Natural killer cell treated with Interleukin-12 subunit alpha and Interleukin-12 subunit beta and Interleukin-15 and Interleukin-18, amount 100 ng/mL, for 72 hours (primary cell): ENCODE data around the gene TDRD7. TPM values are rescaled to one million over a fixed set of nuclear protein-coding genes. Genes with fewer than 3 reads are reported as not detected.

ENCODE experiments used
- ATAC-seq, 2 donors: fragments of 150-1000 bp; cut with Tn5 transposase in 1 of 2; sonication (Bioruptor Pico), chemical (Tn5 transposase) in 1 of 2; 2 replicates each; pipeline ENCODE4 v1.10.0; 2021
- DNase-seq: peaks from one replicate; pipeline ENCODE4 v3.0.0; 2022; ENCODE audit warnings: low spot score
- H3K27ac Mint-ChIP-seq, 2 donors: 1 replicate in 1 of 2; 2 replicates in 1 of 2; pipeline ENCODE4 v1.8.0; 2022; ENCODE audit warnings: mixed read lengths in 2 of 2, mild to moderate bottlenecking in 1 of 2, moderate library complexity in 1 of 2
- H3K27me3 Mint-ChIP-seq, 2 donors: 1 replicate in 1 of 2; 2 replicates in 1 of 2; pipeline ENCODE4 v1.8.0; 2022; ENCODE audit warnings: mixed read lengths in 2 of 2
- H3K36me3 Mint-ChIP-seq: one replicate; pipeline ENCODE4 v1.8.0; 2022; ENCODE audit warnings: mixed read lengths
- H3K4me1 Mint-ChIP-seq, 2 donors: 1 replicate in 1 of 2; 2 replicates in 1 of 2; pipeline ENCODE4 v1.8.0; 2022; ENCODE audit warnings: low read depth in 2 of 2, mixed read lengths in 2 of 2, mild to moderate bottlenecking in 1 of 2
- H3K4me3 Mint-ChIP-seq: one replicate; pipeline ENCODE4 v1.8.0; 2022; ENCODE audit warnings: mixed read lengths
- H3K9me3 Mint-ChIP-seq: 2 replicates; pipeline ENCODE4 v1.8.0; 2022; ENCODE audit warnings: mixed read lengths
- total RNA-seq, 2 donors: library from RNA; stranded (reverse); gene quantifications; one replicate each; pipeline ENCODE4 v1.2.3, GENCODE V29; 2022

Gene TDRD7
- total RNA-seq = 10 to 100 TPM in 1 of 2 donors, 1 to 10 TPM in 1; 4.5 to 10.3 TPM

- no peaks in the 10 kb centered on the region for H3K36me3 Mint-ChIP-seq
- H3K4me3 Mint-ChIP-seq = peak within 1 kb of the TSS; percentile 92
- peak within 1 kb of the TSS; percentile 43 to 61 for H3K27ac Mint-ChIP-seq
- peaks cover 16 to 23% of the 10 kb centered on the region in 2 donors for H3K27me3 Mint-ChIP-seq
- DNase-seq (peak; percentile 92), ATAC-seq (peak; percentile 95 to 96)
- no peaks in the 10 kb centered on the region for H3K9me3 Mint-ChIP-seq
- H3K4me1 Mint-ChIP-seq = peaks cover 25 to 36% of the 10 kb centered on the region in 2 donors
Observed at GRCh38 chr9:97411789-97412625, at the start of gene TDRD7. Gene TDRD7, plus strand, starts transcription at chr9:97412096. Its CDS starts 16,370 bp downstream, at chr9:97428466.

GRCh38 chr9:97362777-97363545, 48.9 kb upstream of the TDRD7 start:
- no peak overlapping the region for H3K27ac Mint-ChIP-seq
- H3K4me3 Mint-ChIP-seq = no peak overlapping the region
- no peaks in the 10 kb centered on the region for H3K4me1 Mint-ChIP-seq
- no peaks in the 10 kb centered on the region for H3K27me3 Mint-ChIP-seq
- ATAC-seq = no peak
- no peaks in the 10 kb centered on the region for H3K9me3 Mint-ChIP-seq
- H3K36me3 Mint-ChIP-seq = no peaks in the 10 kb centered on the region
- DNase-seq = no peak

DNA sequence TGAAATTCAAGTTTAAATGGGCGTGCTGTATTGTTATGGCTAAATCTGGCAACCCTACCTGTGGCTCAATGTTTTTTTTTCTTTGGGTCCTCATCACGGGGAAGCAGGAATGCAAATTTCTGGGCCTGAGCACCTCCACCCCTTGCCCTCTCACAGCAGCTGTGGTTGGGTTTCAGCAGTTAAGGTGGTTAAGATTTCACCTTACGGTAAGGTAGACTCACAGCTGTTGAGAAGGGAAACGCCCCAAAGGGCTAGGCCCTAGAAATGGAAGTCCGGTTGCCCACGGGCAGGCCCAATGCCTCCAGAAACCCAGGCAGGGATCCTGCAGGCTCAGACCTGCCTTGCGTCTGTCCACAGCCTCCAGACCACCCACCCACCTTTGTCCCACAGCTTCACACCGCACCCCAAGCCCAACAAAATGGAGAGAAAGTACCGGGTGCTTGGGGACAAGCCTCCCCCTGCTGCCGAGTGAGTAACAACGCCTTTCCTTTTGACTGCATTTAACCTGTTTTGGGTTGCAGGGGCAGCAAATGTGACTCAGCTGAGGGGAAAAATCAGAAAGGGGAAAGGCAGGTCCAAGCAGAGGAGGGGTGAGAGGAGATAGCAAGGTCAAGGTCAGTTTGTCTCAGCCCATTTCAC, 48.1 kb upstream of the TDRD7 start:
- ATAC-seq (no peak), DNase-seq (no peak)
- Mint-ChIP-seq H3K4me3 (no peak overlapping the region), H3K36me3 (peaks cover 5% of the 10 kb centered on the region), H3K27ac (no peak overlapping the region), H3K4me1 (no peaks in the 10 kb centered on the region), H3K9me3 (no peaks in the 10 kb centered on the region), H3K27me3 (no peaks in the 10 kb centered on the region)

DNA sequence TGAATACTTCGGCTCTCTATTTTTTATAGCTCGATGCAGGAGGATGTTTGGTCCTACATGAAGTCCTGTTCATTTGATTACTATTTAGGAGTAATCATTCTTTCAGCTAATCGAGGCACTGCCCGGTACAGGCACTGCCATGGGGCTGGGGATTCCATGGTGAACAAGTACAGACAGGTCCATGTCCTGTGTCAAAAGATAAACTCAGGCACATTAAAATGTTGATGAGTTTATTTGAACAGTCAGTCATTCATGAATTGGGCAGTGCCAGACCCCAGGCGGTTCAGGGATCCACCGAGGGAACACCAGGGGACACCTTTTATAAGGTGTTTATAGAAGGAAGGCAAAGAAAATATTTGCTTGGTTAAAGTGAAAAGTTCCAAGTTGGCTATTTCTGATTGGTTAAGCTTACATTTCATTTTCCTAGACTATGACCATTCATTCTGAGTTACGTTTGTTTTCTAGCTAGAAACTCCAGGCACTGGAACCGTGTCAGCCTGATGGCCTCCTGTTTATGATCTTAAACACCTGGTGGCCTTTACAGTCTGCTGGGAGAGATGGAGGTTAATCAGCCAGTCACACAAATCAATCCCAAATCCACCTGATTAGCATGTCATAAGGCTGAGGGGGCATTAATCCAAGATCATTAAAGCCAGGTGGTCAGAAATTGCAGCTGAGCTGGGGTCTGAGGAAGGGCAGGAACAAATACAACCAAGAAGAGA, 47.0 kb upstream of the TDRD7 start:
- Mint-ChIP-seq H3K27me3 (no peaks in the 10 kb centered on the region), H3K36me3 (peaks cover 10% of the 10 kb centered on the region), H3K4me1 (no peaks in the 10 kb centered on the region), H3K4me3 (no peak overlapping the region), H3K27ac (peak overlapping the region in 1 of 2 donors; percentile 31), H3K9me3 (no peaks in the 10 kb centered on the region)
- DNase-seq (no peak), ATAC-seq (no peak)

DNA sequence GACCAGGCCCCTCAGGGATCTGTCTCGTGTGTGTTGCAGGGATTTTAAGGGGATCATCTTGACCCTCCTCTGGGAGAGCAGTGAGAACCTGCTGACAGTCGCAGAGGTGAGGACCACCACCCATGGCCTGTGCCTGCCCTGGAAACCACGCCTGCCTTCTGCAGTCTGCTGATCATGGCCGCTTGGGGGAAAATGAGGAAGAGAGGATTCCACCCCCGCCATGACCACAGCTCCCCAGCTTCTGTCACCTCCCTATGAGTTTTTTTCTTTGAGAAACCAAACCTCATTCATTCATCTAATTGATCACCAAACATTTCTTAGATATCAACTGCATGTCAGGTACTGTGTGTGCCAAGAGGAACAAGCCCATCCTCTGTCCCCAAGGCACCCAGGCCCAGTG, 46.3 kb upstream of the TDRD7 start:
- H3K4me1 Mint-ChIP-seq = no peaks in the 10 kb centered on the region
- H3K27ac Mint-ChIP-seq = no peak overlapping the region
- ATAC-seq (no peak), DNase-seq (no peak)
- H3K9me3 Mint-ChIP-seq = no peaks in the 10 kb centered on the region
- peaks cover 10% of the 10 kb centered on the region for H3K36me3 Mint-ChIP-seq
- no peak overlapping the region for H3K4me3 Mint-ChIP-seq
- no peaks in the 10 kb centered on the region for H3K27me3 Mint-ChIP-seq

DNA sequence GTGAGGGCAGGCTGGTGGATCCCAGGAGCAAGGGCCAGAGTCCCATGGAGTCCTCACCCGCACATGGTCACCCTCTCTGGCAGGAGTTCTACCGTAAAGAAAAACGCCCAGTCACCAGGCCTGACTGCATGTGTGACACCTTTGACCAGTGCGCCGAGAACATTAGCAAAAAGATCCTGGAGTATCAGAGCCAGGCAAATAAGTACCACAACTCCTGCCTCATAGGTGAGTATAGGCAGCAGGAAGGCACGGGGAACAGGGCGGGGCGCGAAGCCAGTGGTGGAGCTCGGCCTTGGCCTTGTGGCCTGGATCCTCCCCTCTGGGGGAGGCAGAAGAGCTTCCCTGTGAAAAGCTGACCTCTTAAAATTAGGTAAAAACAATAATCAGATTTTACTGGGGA, 45.4 kb upstream of the TDRD7 start:
- Mint-ChIP-seq H3K27ac (no peak overlapping the region), H3K9me3 (no peaks in the 10 kb centered on the region), H3K4me1 (no peaks in the 10 kb centered on the region), H3K4me3 (no peak overlapping the region), H3K27me3 (no peaks in the 10 kb centered on the region), H3K36me3 (peaks cover 10% of the 10 kb centered on the region)
- no peak for DNase-seq
- no peak for ATAC-seq

DNA sequence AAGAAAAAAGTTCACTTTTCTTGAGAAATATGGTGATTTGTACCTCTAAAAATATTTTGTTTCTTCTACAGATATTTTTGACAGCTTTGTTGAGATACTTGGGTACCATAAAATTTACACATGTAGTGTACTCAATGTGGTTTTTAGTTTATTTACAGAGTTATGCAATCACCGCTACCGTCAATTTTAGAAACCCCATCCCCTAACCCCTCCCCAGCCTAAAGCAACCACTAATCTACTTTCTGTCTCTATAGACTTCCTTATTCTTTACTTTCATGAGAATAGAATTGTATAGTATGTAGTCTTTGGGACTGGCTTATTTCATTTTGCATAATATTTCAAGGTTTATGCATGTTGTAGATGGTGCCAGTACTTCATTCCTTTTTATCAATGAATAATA, 45.0 kb upstream of the TDRD7 start:
- no peaks in the 10 kb centered on the region for H3K9me3 Mint-ChIP-seq
- no peak overlapping the region for H3K4me3 Mint-ChIP-seq
- H3K27ac Mint-ChIP-seq = no peak overlapping the region
- H3K27me3 Mint-ChIP-seq = no peaks in the 10 kb centered on the region
- peaks cover 10% of the 10 kb centered on the region for H3K36me3 Mint-ChIP-seq
- no peak for ATAC-seq
- no peak for DNase-seq
- no peaks in the 10 kb centered on the region for H3K4me1 Mint-ChIP-seq

DNA sequence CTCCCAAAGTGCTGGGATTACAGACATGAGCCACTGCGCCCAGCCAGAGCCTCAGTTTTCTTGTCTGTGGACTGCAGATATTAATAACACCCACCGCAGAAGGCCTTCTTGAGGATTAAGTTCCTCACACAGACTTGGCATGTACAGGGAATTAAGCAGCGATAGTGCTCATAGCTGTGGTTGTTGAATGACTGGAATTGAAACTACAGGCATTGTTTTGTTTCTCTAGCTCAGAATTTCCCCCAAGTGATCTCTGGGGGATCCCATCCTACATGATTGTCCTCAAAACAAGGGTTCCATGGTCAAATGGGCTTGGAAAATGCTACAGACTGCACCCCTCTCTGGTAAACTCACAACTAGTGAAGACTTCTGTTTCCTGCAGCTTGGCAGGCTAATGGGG, 44.2 kb upstream of the TDRD7 start:
- no peak for DNase-seq
- Mint-ChIP-seq H3K27me3 (no peaks in the 10 kb centered on the region), H3K9me3 (no peaks in the 10 kb centered on the region), H3K36me3 (peaks cover 10% of the 10 kb centered on the region), H3K27ac (no peak overlapping the region), H3K4me3 (no peak overlapping the region), H3K4me1 (no peaks in the 10 kb centered on the region)
- ATAC-seq = peak in 1 of 2 donors; percentile 58

- Mint-ChIP-seq H3K27me3 (no peaks in the 10 kb centered on the region), H3K9me3 (no peaks in the 10 kb centered on the region), H3K36me3 (peaks cover 10% of the 10 kb centered on the region), H3K27ac (no peak overlapping the region), H3K4me3 (no peak overlapping the region), H3K4me1 (no peaks in the 10 kb centered on the region)
- ATAC-seq (no peak), DNase-seq (no peak)
Observed at GRCh38 chr9:97368964-97369363, 42.9 kb upstream of the TDRD7 start.

DNA sequence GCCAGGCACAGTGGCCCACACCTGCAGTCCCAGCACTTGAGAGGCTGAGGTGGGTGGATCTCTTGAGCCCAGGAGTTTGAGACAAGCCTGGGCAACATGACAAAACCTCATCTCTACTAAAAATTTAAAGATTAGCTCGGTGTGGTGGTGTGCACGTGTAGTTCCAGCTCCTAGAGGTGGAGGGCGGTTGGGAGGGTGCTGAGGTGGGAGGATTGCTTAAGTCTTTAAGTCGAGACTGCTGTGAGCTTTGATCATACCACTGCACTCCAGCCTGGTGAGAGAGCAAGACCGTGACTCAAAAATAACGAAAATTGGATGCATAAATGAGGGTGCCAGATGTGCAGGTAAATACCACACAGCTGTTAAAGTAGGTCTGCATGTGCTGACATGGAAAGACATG, 39.3 kb upstream of the TDRD7 start:
- no peak for ATAC-seq

GRCh38 chr9:97373331-97373730, 38.6 kb upstream of the TDRD7 start:
- Mint-ChIP-seq H3K4me1 (no peaks in the 10 kb centered on the region), H3K36me3 (peaks cover 9% of the 10 kb centered on the region), H3K27me3 (no peaks in the 10 kb centered on the region), H3K27ac (no peak overlapping the region), H3K9me3 (no peaks in the 10 kb centered on the region), H3K4me3 (no peak overlapping the region)
- DNase-seq = no peak
- no peak for ATAC-seq

More for the DNA sequence above, 39.3 kb upstream of the TDRD7 start:
- H3K27me3 Mint-ChIP-seq = no peaks in the 10 kb centered on the region
- peaks cover 10% of the 10 kb centered on the region for H3K36me3 Mint-ChIP-seq
- H3K4me1 Mint-ChIP-seq = no peaks in the 10 kb centered on the region
- no peak overlapping the region for H3K4me3 Mint-ChIP-seq
- H3K27ac Mint-ChIP-seq = no peak overlapping the region
- no peak for DNase-seq
- no peaks in the 10 kb centered on the region for H3K9me3 Mint-ChIP-seq

- Mint-ChIP-seq H3K4me1 (no peaks in the 10 kb centered on the region), H3K4me3 (no peak overlapping the region), H3K36me3 (no peaks in the 10 kb centered on the region), H3K9me3 (no peaks in the 10 kb centered on the region), H3K27me3 (no peaks in the 10 kb centered on the region), H3K27ac (no peak overlapping the region)
- ATAC-seq = no peak
- DNase-seq = no peak
Observed at GRCh38 chr9:97374811-97375210, 37.1 kb upstream of the TDRD7 start.

- no peak for DNase-seq
- no peak overlapping the region for H3K27ac Mint-ChIP-seq
- H3K9me3 Mint-ChIP-seq = no peaks in the 10 kb centered on the region
- no peaks in the 10 kb centered on the region for H3K36me3 Mint-ChIP-seq
- no peaks in the 10 kb centered on the region for H3K4me1 Mint-ChIP-seq
- ATAC-seq = no peak
- no peaks in the 10 kb centered on the region for H3K27me3 Mint-ChIP-seq
- H3K4me3 Mint-ChIP-seq = no peak overlapping the region
Observed at GRCh38 chr9:97376902-97377301, 35.0 kb upstream of the TDRD7 start.
